ENCODE results near the gene PLA2G4B. TPM values are rescaled to one million over a fixed set of nuclear protein-coding genes. Genes with fewer than 3 reads are reported as not detected.

Gene PLA2G4B
- total RNA-seq, 1 donor from 2014 or later = 1.8 TPM

GRCh38 chr15:41893422-41894250 is 55.0 kb downstream of the PLA2G4B start, which contains the start of gene SPTBN5:
SPTBN5 (minus strand) TSS chr15:41894053; CDS start chr15:41893497, 556 bp downstream.
- H4K20me1 ChIP-seq (ENCODE audit: insufficient read depth, low read length) = no peaks in the 10 kb centered on the region
- Mint-ChIP-seq H3K27ac (ENCODE audit: unreplicated experiment) (peak within 1 kb of the TSS; percentile 91), H3K4me1 (ENCODE audit: low read depth, unreplicated experiment) (peaks cover 15% of the 10 kb centered on the region), H3K4me3 (ENCODE audit: unreplicated experiment) (peak within 1 kb of the TSS; percentile 64), H3K27me3 (ENCODE audit: low read depth, unreplicated experiment) (peaks cover 3% of the 10 kb centered on the region), H3K36me3 (ENCODE audit: low read depth, unreplicated experiment) (peaks cover 20% of the 10 kb centered on the region), H3K9me3 (ENCODE audit: unreplicated experiment) (no peaks in the 10 kb centered on the region)
- no peaks in the 10 kb centered on the region for H3K9me3 ChIP-seq (ENCODE audit: insufficient read depth, low read depth, low read length)
- peaks cover 7% of the 10 kb centered on the region for H3K36me3 ChIP-seq (ENCODE audit: insufficient read depth, low read length)
- peak within 1 kb of the TSS; percentile 31 for H3K9ac ChIP-seq (ENCODE audit: low read length)
- peaks cover 16% of the 10 kb centered on the region for H3K4me1 ChIP-seq (ENCODE audit: insufficient read depth, low read length)
- TF ChIP-seq, protein P1, sequence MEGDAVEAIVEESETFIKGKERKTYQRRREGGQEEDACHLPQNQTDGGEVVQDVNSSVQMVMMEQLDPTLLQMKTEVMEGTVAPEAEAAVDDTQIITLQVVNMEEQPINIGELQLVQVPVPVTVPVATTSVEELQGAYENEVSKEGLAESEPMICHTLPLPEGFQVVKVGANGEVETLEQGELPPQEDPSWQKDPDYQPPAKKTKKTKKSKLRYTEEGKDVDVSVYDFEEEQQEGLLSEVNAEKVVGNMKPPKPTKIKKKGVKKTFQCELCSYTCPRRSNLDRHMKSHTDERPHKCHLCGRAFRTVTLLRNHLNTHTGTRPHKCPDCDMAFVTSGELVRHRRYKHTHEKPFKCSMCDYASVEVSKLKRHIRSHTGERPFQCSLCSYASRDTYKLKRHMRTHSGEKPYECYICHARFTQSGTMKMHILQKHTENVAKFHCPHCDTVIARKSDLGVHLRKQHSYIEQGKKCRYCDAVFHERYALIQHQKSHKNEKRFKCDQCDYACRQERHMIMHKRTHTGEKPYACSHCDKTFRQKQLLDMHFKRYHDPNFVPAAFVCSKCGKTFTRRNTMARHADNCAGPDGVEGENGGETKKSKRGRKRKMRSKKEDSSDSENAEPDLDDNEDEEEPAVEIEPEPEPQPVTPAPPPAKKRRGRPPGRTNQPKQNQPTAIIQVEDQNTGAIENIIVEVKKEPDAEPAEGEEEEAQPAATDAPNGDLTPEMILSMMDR (IDR thresholded peaks at IDR 0.05; ENCODE audit: insufficient read depth, low read depth, low read length) = no peak
- TF ChIP-seq EZH2 (IDR thresholded peaks at IDR 0.05; ENCODE audit: insufficient read depth, low read length) = no peak
- H3K27ac ChIP-seq (ENCODE audit: low read depth, low read length) = peak within 1 kb of the TSS; percentile 34
- FAIRE-seq (no peak), DNase-seq (ENCODE audit: low read depth) (no peak)
- peak within 1 kb of the TSS; percentile 76 for H3K4me2 ChIP-seq (ENCODE audit: low read length)
- H3K4me3 ChIP-seq (ENCODE audit: insufficient read depth, low read depth, low read length) = no peak within 1 kb of the TSS
- no peaks in the 10 kb centered on the region for H3K79me2 ChIP-seq (ENCODE audit: insufficient read depth, low read length)
- H3K27me3 ChIP-seq (ENCODE audit: insufficient read depth, low read length) = no peaks in the 10 kb centered on the region
- H2AFZ ChIP-seq (ENCODE audit: low read depth, low read length) = peak within 1 kb of the TSS; percentile 7

- peak overlapping the region; percentile 91 for H3K27ac Mint-ChIP-seq (ENCODE audit: unreplicated experiment)
- Histone ChIP-seq H2AFZ (ENCODE audit: low read depth, low read length) (no peak overlapping the region), H3K27ac (ENCODE audit: low read depth, low read length) (peak overlapping the region; percentile 34), H3K36me3 (ENCODE audit: insufficient read depth, low read length) (peaks cover 7% of the 10 kb centered on the region), H3K9ac (ENCODE audit: low read length) (peak overlapping the region; percentile 31), H3K9me3 (ENCODE audit: insufficient read depth, low read depth, low read length) (no peaks in the 10 kb centered on the region), H3K79me2 (ENCODE audit: insufficient read depth, low read length) (no peaks in the 10 kb centered on the region), H3K4me1 (ENCODE audit: insufficient read depth, low read length) (peaks cover 16% of the 10 kb centered on the region), H4K20me1 (ENCODE audit: insufficient read depth, low read length) (no peaks in the 10 kb centered on the region), H3K27me3 (ENCODE audit: insufficient read depth, low read length) (no peaks in the 10 kb centered on the region), H3K4me2 (ENCODE audit: low read length) (peak overlapping the region; percentile 76), H3K4me3 (ENCODE audit: insufficient read depth, low read depth, low read length) (no peak overlapping the region)
- DNase-seq (ENCODE audit: low read depth) (no peak), FAIRE-seq (no peak)
- H3K4me3 Mint-ChIP-seq (ENCODE audit: unreplicated experiment) = no peak overlapping the region
- TF ChIP-seq EZH2 (IDR thresholded peaks at IDR 0.05; ENCODE audit: insufficient read depth, low read length) = no peak
- TF ChIP-seq, protein P1 (IDR thresholded peaks at IDR 0.05; ENCODE audit: insufficient read depth, low read depth, low read length) = no peak
- no peaks in the 10 kb centered on the region for H3K9me3 Mint-ChIP-seq (ENCODE audit: unreplicated experiment)
- peaks cover 16% of the 10 kb centered on the region for H3K36me3 Mint-ChIP-seq (ENCODE audit: low read depth, unreplicated experiment)
- peaks cover 15% of the 10 kb centered on the region for H3K4me1 Mint-ChIP-seq (ENCODE audit: low read depth, unreplicated experiment)
- peaks cover 2% of the 10 kb centered on the region for H3K27me3 Mint-ChIP-seq (ENCODE audit: low read depth, unreplicated experiment)
Measured at GRCh38 chr15:41894251-41894790, 55.7 kb downstream of the PLA2G4B start.

Data from astrocyte (in vitro differentiated cells and primary cell).